ENCODE measurements around the gene INPP5E.

The INPP5E gene

DNA sequence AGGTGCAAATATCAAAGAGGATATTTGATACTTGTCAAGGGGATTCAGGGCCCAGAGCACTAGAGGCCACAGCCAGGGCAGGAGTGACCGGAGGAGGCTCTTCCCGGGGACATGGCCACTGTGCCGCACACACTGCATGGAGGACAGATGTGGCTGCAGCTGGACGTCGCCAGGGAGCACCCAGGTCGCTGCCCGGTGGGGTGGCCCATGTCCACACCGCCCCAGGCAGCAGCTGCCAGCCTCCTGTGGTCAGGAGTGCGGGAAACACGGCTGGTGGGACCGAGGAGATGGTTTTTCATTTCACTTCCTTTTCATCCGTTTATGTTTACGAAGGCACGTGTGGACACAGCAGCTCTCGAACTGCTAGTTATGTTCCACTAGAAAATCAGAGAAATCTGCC is 28.1 kb upstream of the INPP5E start:
- Histone ChIP-seq H3K36me3 (ENCODE audit: control insufficient read depth, insufficient read depth, low read length) (no peaks in the 10 kb centered on the region), H3K9ac (no peak overlapping the region), H3K4me2 (ENCODE audit: low read length) (no peak overlapping the region), H3K27me3 (ENCODE audit: control insufficient read depth, insufficient read depth, low read length) (no peaks in the 10 kb centered on the region), H3K4me3 (ENCODE audit: low read depth, low read length) (no peak overlapping the region), H3K4me1 (no peaks in the 10 kb centered on the region), H3K27ac (no peak overlapping the region), H3K79me2 (peaks cover 4% of the 10 kb centered on the region), H3K9me3 (ENCODE audit: control insufficient read depth, low read length) (no peaks in the 10 kb centered on the region), H2AFZ (no peak overlapping the region)
- TF ChIP-seq, protein P1, sequence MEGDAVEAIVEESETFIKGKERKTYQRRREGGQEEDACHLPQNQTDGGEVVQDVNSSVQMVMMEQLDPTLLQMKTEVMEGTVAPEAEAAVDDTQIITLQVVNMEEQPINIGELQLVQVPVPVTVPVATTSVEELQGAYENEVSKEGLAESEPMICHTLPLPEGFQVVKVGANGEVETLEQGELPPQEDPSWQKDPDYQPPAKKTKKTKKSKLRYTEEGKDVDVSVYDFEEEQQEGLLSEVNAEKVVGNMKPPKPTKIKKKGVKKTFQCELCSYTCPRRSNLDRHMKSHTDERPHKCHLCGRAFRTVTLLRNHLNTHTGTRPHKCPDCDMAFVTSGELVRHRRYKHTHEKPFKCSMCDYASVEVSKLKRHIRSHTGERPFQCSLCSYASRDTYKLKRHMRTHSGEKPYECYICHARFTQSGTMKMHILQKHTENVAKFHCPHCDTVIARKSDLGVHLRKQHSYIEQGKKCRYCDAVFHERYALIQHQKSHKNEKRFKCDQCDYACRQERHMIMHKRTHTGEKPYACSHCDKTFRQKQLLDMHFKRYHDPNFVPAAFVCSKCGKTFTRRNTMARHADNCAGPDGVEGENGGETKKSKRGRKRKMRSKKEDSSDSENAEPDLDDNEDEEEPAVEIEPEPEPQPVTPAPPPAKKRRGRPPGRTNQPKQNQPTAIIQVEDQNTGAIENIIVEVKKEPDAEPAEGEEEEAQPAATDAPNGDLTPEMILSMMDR (IDR thresholded peaks at IDR 0.05): no peak

DNA sequence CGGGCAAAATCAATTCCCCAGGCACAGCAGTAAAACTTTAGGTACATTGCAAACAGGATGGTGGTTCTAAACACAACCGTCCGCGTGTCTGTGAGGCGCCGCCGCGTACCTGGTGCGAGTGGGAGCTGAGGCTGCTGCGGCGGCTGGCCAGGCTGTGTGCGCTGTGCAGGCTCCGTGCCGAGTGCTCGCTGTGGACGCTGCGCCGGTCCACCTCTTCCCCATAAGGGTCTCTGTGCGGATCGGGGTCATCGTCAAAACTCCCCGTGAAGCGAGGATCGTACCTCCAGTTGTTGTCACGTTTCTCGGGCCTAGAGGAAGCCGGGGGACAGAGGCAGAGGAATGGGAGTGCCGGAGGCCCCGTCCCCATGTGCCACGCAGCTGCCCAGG is 26.5 kb upstream of the INPP5E start:
- Histone ChIP-seq H3K27ac (no peak overlapping the region), H3K79me2 (no peaks in the 10 kb centered on the region), H3K4me3 (ENCODE audit: low read depth, low read length) (no peak overlapping the region), H3K4me1 (no peaks in the 10 kb centered on the region), H3K9me3 (ENCODE audit: control insufficient read depth, low read length) (no peaks in the 10 kb centered on the region), H3K27me3 (ENCODE audit: control insufficient read depth, insufficient read depth, low read length) (no peaks in the 10 kb centered on the region), H2AFZ (no peak overlapping the region), H3K9ac (no peak overlapping the region), H3K4me2 (ENCODE audit: low read length) (no peak overlapping the region), H3K36me3 (ENCODE audit: control insufficient read depth, insufficient read depth, low read length) (no peaks in the 10 kb centered on the region)
- TF ChIP-seq, protein P1 (IDR thresholded peaks at IDR 0.05): no peak

DNA sequence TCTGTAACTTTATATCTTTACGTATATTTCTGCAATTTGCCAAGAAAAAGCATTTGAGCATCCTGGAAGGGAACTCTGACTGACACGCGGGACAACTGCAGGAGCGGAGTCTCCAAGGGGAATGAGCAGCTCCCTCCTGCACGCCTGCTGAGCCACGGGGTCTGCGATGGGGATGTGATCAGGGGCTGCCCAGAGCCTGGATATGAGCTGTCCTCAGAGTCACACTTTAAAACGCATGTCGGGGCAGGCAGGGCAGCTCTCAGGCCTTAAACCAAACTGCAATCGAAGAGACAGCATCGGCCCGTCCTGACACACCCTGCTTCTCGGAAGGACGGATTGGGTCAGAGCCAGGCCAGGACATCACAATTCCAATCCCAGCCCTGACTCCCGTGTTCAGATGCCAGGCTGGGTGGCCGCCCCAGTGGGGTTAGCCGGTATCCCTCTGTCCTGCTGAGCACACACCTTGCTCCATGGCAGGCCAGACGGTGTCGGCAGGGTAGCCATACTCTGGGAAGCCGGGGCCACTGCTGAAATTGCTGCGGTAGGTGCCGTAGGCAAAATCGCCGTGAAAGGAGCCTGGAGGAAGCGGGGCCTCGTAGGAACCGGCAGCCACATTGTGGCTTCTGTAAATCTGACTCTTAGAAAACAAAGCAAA is 26.0 kb upstream of the INPP5E start:
- no peaks in the 10 kb centered on the region for H3K79me2 ChIP-seq
- H3K27ac ChIP-seq: no peak overlapping the region
- H3K9ac ChIP-seq: no peak overlapping the region
- TF ChIP-seq, protein P1 (IDR thresholded peaks at IDR 0.05): no peak
- no peak overlapping the region for H3K4me3 ChIP-seq (ENCODE audit: low read depth, low read length)
- H3K4me2 ChIP-seq (ENCODE audit: low read length): no peak overlapping the region
- H3K27me3 ChIP-seq (ENCODE audit: control insufficient read depth, insufficient read depth, low read length): no peaks in the 10 kb centered on the region
- no peaks in the 10 kb centered on the region for H3K9me3 ChIP-seq (ENCODE audit: control insufficient read depth, low read length)
- no peaks in the 10 kb centered on the region for H3K36me3 ChIP-seq (ENCODE audit: control insufficient read depth, insufficient read depth, low read length)
- no peak overlapping the region for H2AFZ ChIP-seq
- H3K4me1 ChIP-seq: no peaks in the 10 kb centered on the region

DNA sequence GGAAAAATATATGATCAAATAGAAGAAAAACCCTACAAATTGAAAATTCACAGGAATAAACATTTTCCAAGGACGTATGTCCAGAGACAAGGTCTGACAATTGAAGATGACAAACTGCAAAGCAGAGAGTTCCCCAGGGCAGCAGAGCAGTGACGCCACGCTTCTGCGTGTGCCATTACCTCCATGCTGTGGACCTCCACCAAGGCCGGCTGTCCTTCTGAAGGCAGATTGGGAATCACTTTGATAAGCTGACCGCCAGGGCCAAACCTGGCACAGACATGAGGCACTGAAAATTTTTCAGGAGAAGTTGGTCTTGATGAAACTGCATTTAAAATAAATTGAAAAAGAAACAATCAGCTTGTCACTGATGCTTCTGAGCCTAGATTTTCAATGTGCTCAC is 24.6 kb upstream of the INPP5E start:
- Histone ChIP-seq H3K27me3 (ENCODE audit: control insufficient read depth, insufficient read depth, low read length) (no peaks in the 10 kb centered on the region), H3K4me2 (ENCODE audit: low read length) (no peak overlapping the region), H3K79me2 (no peaks in the 10 kb centered on the region), H3K27ac (no peak overlapping the region), H3K4me3 (ENCODE audit: low read depth, low read length) (no peak overlapping the region), H2AFZ (no peak overlapping the region), H3K4me1 (no peaks in the 10 kb centered on the region), H3K9ac (no peak overlapping the region), H3K36me3 (ENCODE audit: control insufficient read depth, insufficient read depth, low read length) (no peaks in the 10 kb centered on the region), H3K9me3 (ENCODE audit: control insufficient read depth, low read length) (no peaks in the 10 kb centered on the region)
- TF ChIP-seq, protein P1 (IDR thresholded peaks at IDR 0.05): no peak

DNA sequence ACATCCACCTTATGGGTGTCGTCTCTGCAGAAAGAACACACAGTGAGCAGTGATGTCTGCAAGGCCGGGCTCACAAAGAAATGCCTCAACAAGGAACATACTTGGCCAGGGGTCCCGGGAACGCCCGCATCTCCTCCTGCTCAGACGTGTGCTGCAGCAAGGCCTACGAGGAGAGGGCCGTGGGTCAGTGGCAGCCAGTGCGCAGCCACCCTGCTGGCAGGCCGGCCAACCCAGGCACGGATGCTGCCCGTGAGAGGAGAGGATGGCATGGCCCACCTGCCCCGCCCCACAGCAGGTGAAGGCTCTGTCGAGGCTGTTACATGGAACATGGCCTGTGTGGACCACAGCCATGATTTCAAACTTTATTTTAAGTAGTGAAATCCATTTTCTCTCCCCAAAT is 23.9 kb upstream of the INPP5E start:
- no peak overlapping the region for H3K4me3 ChIP-seq (ENCODE audit: low read depth, low read length)
- no peaks in the 10 kb centered on the region for H3K36me3 ChIP-seq (ENCODE audit: control insufficient read depth, insufficient read depth, low read length)
- no peak overlapping the region for H3K27ac ChIP-seq
- no peaks in the 10 kb centered on the region for H3K4me1 ChIP-seq
- no peak overlapping the region for H3K9ac ChIP-seq
- no peaks in the 10 kb centered on the region for H3K9me3 ChIP-seq (ENCODE audit: control insufficient read depth, low read length)
- no peak overlapping the region for H3K4me2 ChIP-seq (ENCODE audit: low read length)
- no peaks in the 10 kb centered on the region for H3K27me3 ChIP-seq (ENCODE audit: control insufficient read depth, insufficient read depth, low read length)
- no peak overlapping the region for H2AFZ ChIP-seq
- TF ChIP-seq, protein P1 (IDR thresholded peaks at IDR 0.05): no peak
- H3K79me2 ChIP-seq: no peaks in the 10 kb centered on the region
